Stomach (tissue), 9 donors: ENCODE measurements around the gene SCNN1B. TPM values are rescaled to one million over a fixed set of nuclear protein-coding genes. Genes with fewer than 3 reads are reported as not detected.

Experiments
- DNase-seq, 2 donors: peaks; one replicate each; pipeline versions ENCODE4 v3.0.0 to v3.0.0-alpha.2; 2013 to 2019
- H3K27ac ChIP-seq, 5 donors: fragments of 200-600 bp in 4 of 5; sonication (generic) in 4 of 5; one replicate each; pipeline ENCODE4 v1.5.1; 2013 to 2019; ENCODE audit warnings: mild to moderate bottlenecking in 1 of 5, moderate library complexity in 1 of 5
- H3K27me3 ChIP-seq, 3 donors: fragments of 200-600 bp; sonication (generic); one replicate each; pipeline ENCODE4 v1.5.1; 2017 to 2019; ENCODE audit warnings: mixed run types in 1 of 3
- H3K36me3 ChIP-seq, 4 donors: fragments of 200-600 bp; sonication (generic); 1 replicate in 3 of 4; 2 replicates in 1 of 4; pipeline ENCODE4 v1.5.1; 2016 to 2019
- H3K4me1 ChIP-seq, 4 donors: fragments of 200-600 bp; sonication (generic); one replicate each; pipeline ENCODE4 v1.5.1; 2016 to 2019
- H3K4me3 ChIP-seq, 4 donors: fragments of 200-600 bp; sonication (generic) in 3 of 4; one replicate each; pipeline ENCODE4 v1.5.1; 2016 to 2019; ENCODE audit warnings: mild to moderate bottlenecking in 1 of 4
- H3K9me3 ChIP-seq, 4 donors: fragments of 200-600 bp; sonication (generic); one replicate each; pipeline ENCODE4 v1.5.1; 2016 to 2019
- CTCF ChIP-seq, 7 experiments: fragments of 450-650 bp in 4 of 7; fragments of 200-600 bp in 3 of 7; sonication (generic) in 3 of 7; IDR thresholded peaks; one replicate each; pipeline ENCODE4 v1.5.1; 2016 to 2019; ENCODE audit warnings: antibody characterized with exemption in 7 of 7, control low read depth in 2 of 7, mild to moderate bottlenecking in 1 of 7
- EP300 ChIP-seq: sonication (generic); formaldehyde crosslinking; IDR thresholded peaks from one replicate; pipeline ENCODE4 v1.6.1; 2017; ENCODE audit warnings: antibody characterized with exemption
- POLR2A ChIP-seq, 4 donors: fragments of 450-650 bp; IDR thresholded peaks; one replicate each; pipeline ENCODE4 v1.6.1; 2016; ENCODE audit warnings: antibody characterized with exemption in 4 of 4, control low read depth in 2 of 4, mild to moderate bottlenecking in 1 of 4, moderate library complexity in 1 of 4
- POLR2AphosphoS5 ChIP-seq, 3 donors: sonication (generic); formaldehyde crosslinking; IDR thresholded peaks; one replicate each; pipeline ENCODE4 v1.6.1; 2016; ENCODE audit warnings: antibody characterized with exemption in 3 of 3
- WGBS, 5 donors: extraction: QIAGEN DNeasy Blood & Tissue Kit in 3 of 5; methylation state at CpG; one replicate each; pipeline versions ENCODE4 v1.1.5 to v1.1.7; 2013 to 2018; 5-methylcytosine and 5-hydroxymethylcytosine counted together
- intact Hi-C: fragments of 100-400 bp; cut with DNase I; formaldehyde crosslinking; loops from one replicate; pipeline ENCODE4 v1.15.1; 2023; ENCODE audit warnings: low total_unique reads
- polyA plus RNA-seq, 3 donors: library from polyadenylated mRNA; stranded (reverse); fragments of 200-250 nt; gene quantifications; one replicate each; pipeline ENCODE4 v1.2.3, GENCODE V29; 2013
- total RNA-seq, 5 donors: library from RNA; depleted of rRNA; stranded (reverse); fragments of >200 nt; gene quantifications; one replicate each; pipeline versions ENCODE4 v1.1.0 to v1.2.3, GENCODE V29; 2014 to 2016
- donor health status: healthy with polysubstance abuse.
- donor health status: Bipolar disorder and iron deficiency.
- donor health status: healthy.

Gene SCNN1B
- total and polyA plus RNA-seq, 8 donors, result 4.1 to 97.3 (median 21.8) TPM

- no peaks in the 10 kb centered on the region for H3K9me3 ChIP-seq
- H3K27me3 ChIP-seq, result peaks cover 0 to 33% (median 0%) of the 10 kb centered on the region in 3 donors
- no peaks in the 10 kb centered on the region for H3K4me1 ChIP-seq
- no peak overlapping the region for H3K4me3 ChIP-seq
- DNase-seq, result no peak
- intact Hi-C loops, result no loop called here
- no peak overlapping the region for H3K27ac ChIP-seq
- 64 to 72% (median 66%) methylated on average over 4 of the region's 4 CpGs for WGBS, 5 donors
- TF ChIP-seq POLR2AphosphoS5 (IDR thresholded peaks at IDR 0.05) (no peak), POLR2A (IDR thresholded peaks at IDR 0.05) (no peak), EP300 (no peak), CTCF (IDR thresholded peaks at IDR 0.05) (no peak)
- no peaks in the 10 kb centered on the region for H3K36me3 ChIP-seq
Observed at GRCh38 chr16:23276821-23277220, 25.3 kb upstream of the SCNN1B start.

- Histone ChIP-seq H3K4me3 (no peak overlapping the region), H3K4me1 (no peaks in the 10 kb centered on the region), H3K9me3 (no peaks in the 10 kb centered on the region), H3K27ac (no peak overlapping the region), H3K27me3 (peaks cover 0 to 42% (median 0%) of the 10 kb centered on the region in 3 donors), H3K36me3 (no peaks in the 10 kb centered on the region)
- no peak for DNase-seq
- WGBS, 5 donors, result 42 to 63% (median 60%) methylated on average over 2 of the region's 2 CpGs
- intact Hi-C loops, result no loop called here
- TF ChIP-seq POLR2AphosphoS5 (IDR thresholded peaks at IDR 0.05) (no peak), CTCF (IDR thresholded peaks at IDR 0.05) (no peak), EP300 (no peak), POLR2A (IDR thresholded peaks at IDR 0.05) (no peak)
Observed at GRCh38 chr16:23278031-23278430, 24.1 kb upstream of the SCNN1B start.

- Histone ChIP-seq H3K27me3 (peaks cover 0 to 49% (median 0%) of the 10 kb centered on the region in 3 donors), H3K36me3 (no peaks in the 10 kb centered on the region), H3K4me3 (no peak overlapping the region), H3K9me3 (no peaks in the 10 kb centered on the region), H3K4me1 (no peaks in the 10 kb centered on the region), H3K27ac (no peak overlapping the region)
- TF ChIP-seq POLR2A (IDR thresholded peaks at IDR 0.05) (no peak), EP300 (no peak), CTCF (IDR thresholded peaks at IDR 0.05) (no peak), POLR2AphosphoS5 (IDR thresholded peaks at IDR 0.05) (no peak)
- WGBS, 5 donors, result 27 to 37% (median 31%) methylated on average over 9 of the region's 9 CpGs
- DNase-seq, result peak in 1 of 2 donors; percentile 62
- intact Hi-C loops, result no loop called here
Observed at GRCh38 chr16:23279721-23280153, 22.4 kb upstream of the SCNN1B start.

- peaks cover 0 to 47% (median 0%) of the 10 kb centered on the region in 3 donors for H3K27me3 ChIP-seq
- no peaks in the 10 kb centered on the region for H3K36me3 ChIP-seq
- H3K27ac ChIP-seq, result no peak overlapping the region
- WGBS, 5 donors, result 51 to 68% (median 65%) methylated on average over 6 of the region's 6 CpGs
- no peaks in the 10 kb centered on the region for H3K4me1 ChIP-seq
- TF ChIP-seq CTCF (IDR thresholded peaks at IDR 0.05) (no peak), EP300 (no peak), POLR2A (IDR thresholded peaks at IDR 0.05) (no peak), POLR2AphosphoS5 (IDR thresholded peaks at IDR 0.05) (no peak)
- intact Hi-C loops, result no loop called here
- DNase-seq, result no peak
- no peaks in the 10 kb centered on the region for H3K9me3 ChIP-seq
- H3K4me3 ChIP-seq, result no peak overlapping the region
Observed at GRCh38 chr16:23280483-23280967, 21.6 kb upstream of the SCNN1B start.
